GM18511 (cell line): ENCODE data around the gene APOBEC3C.
A peak's percentile ranks its signal among the peaks of the same experiment; 100 is the strongest.
"Not testable (repeated sequence)": the region's sequence is repeated elsewhere in the genome, so short reads cannot be mapped to it uniquely, and the experiment has no call there.

ENCODE experiments used
- ATAC-seq: cut with Tn5 transposase; IDR thresholded peaks from one replicate; pipeline ENCODE4 v1.9.1; 2021; ENCODE audit warnings: mild to moderate bottlenecking, moderate library complexity; ENCODE audit not compliant: unreplicated experiment

Gene APOBEC3C

GRCh38 chr22:39013942-39014722 is at the start of gene APOBEC3C:
Gene APOBEC3C, plus strand, starts transcription at chr22:39014257. Its CDS starts 106 bp downstream, at chr22:39014363.
- peak; percentile 90 for ATAC-seq

GRCh38 chr22:38964306-38964705 is 49.8 kb upstream of the APOBEC3C start:
- ATAC-seq = no peak

GRCh38 chr22:38964989-38965388 is 49.1 kb upstream of the APOBEC3C start:
- ATAC-seq = no peak

- no peak for ATAC-seq
These were observed 48.3 kb upstream of the APOBEC3C start for GRCh38 chr22:38965614-38966379.

- no peak for ATAC-seq
These were observed 47.7 kb upstream of the APOBEC3C start for GRCh38 chr22:38966380-38966702.

GRCh38 chr22:38966942-38967341 is 47.1 kb upstream of the APOBEC3C start:
- no peak for ATAC-seq

GRCh38 chr22:38967451-38968450 is 46.3 kb upstream of the APOBEC3C start:
- no peak for ATAC-seq

GRCh38 chr22:38968801-38969200 is 45.3 kb upstream of the APOBEC3C start:
- ATAC-seq = no peak

- ATAC-seq = no peak
These were observed 43.5 kb upstream of the APOBEC3C start for GRCh38 chr22:38970551-38970950.

GRCh38 chr22:38971202-38971601 is 42.9 kb upstream of the APOBEC3C start:
- no peak for ATAC-seq

GRCh38 chr22:38971791-38972190 is 42.3 kb upstream of the APOBEC3C start:
- no peak for ATAC-seq

- ATAC-seq = no peak
These were observed 41.5 kb upstream of the APOBEC3C start for GRCh38 chr22:38972558-38972957.

GRCh38 chr22:38973289-38974169 is 40.5 kb upstream of the APOBEC3C start:
- ATAC-seq = no peak

- no peak for ATAC-seq
These were observed 39.8 kb upstream of the APOBEC3C start for GRCh38 chr22:38974170-38974825.

GRCh38 chr22:38974826-38975175 is 39.3 kb upstream of the APOBEC3C start:
- no peak for ATAC-seq

GRCh38 chr22:38977289-38977688 is 36.8 kb upstream of the APOBEC3C start:
- not testable (repeated sequence) for ATAC-seq

- ATAC-seq = not testable (repeated sequence)
These were observed 33.5 kb upstream of the APOBEC3C start for GRCh38 chr22:38980587-38980986.

GRCh38 chr22:38981005-38981991 is 32.8 kb upstream of the APOBEC3C start:
- ATAC-seq = no peak
